ENCODE results near the gene NSG2.

DNA sequence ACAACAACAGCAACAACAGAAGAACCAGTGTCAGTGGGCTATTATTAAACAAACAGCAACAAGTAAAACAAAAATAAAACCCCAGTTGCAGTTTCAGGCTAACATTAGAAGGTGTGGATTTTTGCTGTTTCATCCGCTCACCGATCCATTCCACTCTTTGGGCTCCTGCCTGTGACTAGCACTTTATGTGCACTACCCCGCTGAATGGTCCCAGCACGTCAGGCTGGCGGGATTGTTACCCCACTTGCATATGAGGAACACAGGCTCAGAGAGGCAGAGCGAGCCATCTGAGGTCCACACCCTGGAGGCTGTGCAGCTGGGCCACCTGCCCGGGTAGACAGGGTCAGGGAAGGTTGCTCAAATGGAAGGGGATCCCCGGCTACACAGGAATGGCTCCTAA lies 26.0 kb downstream of the NSG2 start:
- TF ChIP-seq, protein P1, sequence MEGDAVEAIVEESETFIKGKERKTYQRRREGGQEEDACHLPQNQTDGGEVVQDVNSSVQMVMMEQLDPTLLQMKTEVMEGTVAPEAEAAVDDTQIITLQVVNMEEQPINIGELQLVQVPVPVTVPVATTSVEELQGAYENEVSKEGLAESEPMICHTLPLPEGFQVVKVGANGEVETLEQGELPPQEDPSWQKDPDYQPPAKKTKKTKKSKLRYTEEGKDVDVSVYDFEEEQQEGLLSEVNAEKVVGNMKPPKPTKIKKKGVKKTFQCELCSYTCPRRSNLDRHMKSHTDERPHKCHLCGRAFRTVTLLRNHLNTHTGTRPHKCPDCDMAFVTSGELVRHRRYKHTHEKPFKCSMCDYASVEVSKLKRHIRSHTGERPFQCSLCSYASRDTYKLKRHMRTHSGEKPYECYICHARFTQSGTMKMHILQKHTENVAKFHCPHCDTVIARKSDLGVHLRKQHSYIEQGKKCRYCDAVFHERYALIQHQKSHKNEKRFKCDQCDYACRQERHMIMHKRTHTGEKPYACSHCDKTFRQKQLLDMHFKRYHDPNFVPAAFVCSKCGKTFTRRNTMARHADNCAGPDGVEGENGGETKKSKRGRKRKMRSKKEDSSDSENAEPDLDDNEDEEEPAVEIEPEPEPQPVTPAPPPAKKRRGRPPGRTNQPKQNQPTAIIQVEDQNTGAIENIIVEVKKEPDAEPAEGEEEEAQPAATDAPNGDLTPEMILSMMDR (IDR thresholded peaks at IDR 0.05) = no peak
- TF ChIP-seq POLR2A (IDR thresholded peaks at IDR 0.05) = no peak
- no peak for TF ChIP-seq POLR2AphosphoS5 (IDR thresholded peaks at IDR 0.05; ENCODE audit: insufficient read depth in 1 of 2, low read depth in 1 of 2)
